Colonic mucosa (tissue), 4 donors: ENCODE measurements around the gene PDE7B. TPM values are rescaled to one million over a fixed set of nuclear protein-coding genes. Genes with fewer than 3 reads are reported as not detected.

Experiments used
- DNase-seq: peaks from one replicate; pipeline ENCODE4 v3.0.0-alpha.2; 2020
- H3K27ac ChIP-seq: fragments of 200-600 bp; one replicate; pipeline ENCODE4 v1.8.0; 2021
- H3K27me3 ChIP-seq: fragments of 200-600 bp; one replicate; pipeline ENCODE4 v1.8.0; 2021
- H3K36me3 ChIP-seq: fragments of 200-600 bp; one replicate; pipeline ENCODE4 v1.8.0; 2021
- H3K4me1 ChIP-seq: fragments of 200-600 bp; one replicate; pipeline ENCODE4 v1.8.0; 2021; ENCODE audit warnings: mild to moderate bottlenecking
- H3K4me3 ChIP-seq: fragments of 200-600 bp; one replicate; pipeline ENCODE4 v1.8.0; 2021
- H3K9ac ChIP-seq, 2 donors: one replicate each; pipeline ENCODE4 v1.7.0; 2013; ENCODE audit warnings: control low read depth in 2 of 2, low read depth in 2 of 2, low read length in 2 of 2
- H3K9me3 ChIP-seq: fragments of 200-600 bp; one replicate; pipeline ENCODE4 v1.8.0; 2021
- CTCF ChIP-seq: fragments of 200-600 bp; IDR thresholded peaks from one replicate; pipeline ENCODE4 v1.8.0; 2022; ENCODE audit warnings: antibody characterized with exemption, mild to moderate bottlenecking
- intact Hi-C: fragments of 100-400 bp; cut with DNase I; formaldehyde crosslinking; loops from one replicate; pipeline ENCODE4 v1.14.1; 2022
- total RNA-seq, 2 donors: library from RNA; stranded (reverse); fragmentation: NEBNext Ultra II Directional in 1 of 2; extraction: Animal tissue kit (Norgen Biotek cat#: 25700) in 1 of 2; gene quantifications; one replicate each; pipeline ENCODE4 v1.2.1, GENCODE V29; 2021
- donor health status: healthy.
- donor health status: DM: no; HTN: no; CAD: no.
- donor health status: DM: no; HTN: no; CAD: no.

The PDE7B gene
- total RNA-seq, 2 donors from 2014 or later = 1.0 to 1.4 TPM

- H3K27ac ChIP-seq = no peak overlapping the region
- H3K9me3 ChIP-seq = no peaks in the 10 kb centered on the region
- no peak overlapping the region for H3K4me3 ChIP-seq
- H3K36me3 ChIP-seq = no peaks in the 10 kb centered on the region
- intact Hi-C loops = no loop called here
- H3K9ac ChIP-seq = no peak overlapping the region
- H3K27me3 ChIP-seq = no peaks in the 10 kb centered on the region
- H3K4me1 ChIP-seq = no peaks in the 10 kb centered on the region
- no peak for TF ChIP-seq CTCF
- no peak for DNase-seq
Measured at GRCh38 chr6:135983718-135984343, 132.3 kb downstream of the PDE7B start.

- no peak overlapping the region for H3K4me3 ChIP-seq
Measured at GRCh38 chr6:135985471-135985870, 134.0 kb downstream of the PDE7B start.

GRCh38 chr6:135987226-135987625 is 135.7 kb downstream of the PDE7B start:
- Histone ChIP-seq H3K4me3 (no peak overlapping the region), H3K4me1 (no peaks in the 10 kb centered on the region), H3K36me3 (no peaks in the 10 kb centered on the region), H3K9ac (no peak overlapping the region), H3K27ac (no peak overlapping the region), H3K9me3 (no peaks in the 10 kb centered on the region), H3K27me3 (no peaks in the 10 kb centered on the region)
- TF ChIP-seq CTCF = no peak
- intact Hi-C loops = no loop called here
- DNase-seq = no peak

More at GRCh38 chr6:135985471-135985870, 134.0 kb downstream of the PDE7B start:
- Histone ChIP-seq H3K4me1 (no peaks in the 10 kb centered on the region), H3K9me3 (no peaks in the 10 kb centered on the region), H3K36me3 (no peaks in the 10 kb centered on the region), H3K27me3 (no peaks in the 10 kb centered on the region), H3K27ac (no peak overlapping the region), H3K9ac (no peak overlapping the region)
- DNase-seq = no peak
- TF ChIP-seq CTCF = no peak
- intact Hi-C loops = no loop called here

GRCh38 chr6:135990439-135990838 is 138.9 kb downstream of the PDE7B start:
- intact Hi-C loops = no loop called here
- TF ChIP-seq CTCF = no peak
- no peak overlapping the region for H3K9ac ChIP-seq
- H3K4me1 ChIP-seq = no peaks in the 10 kb centered on the region
- no peak overlapping the region for H3K4me3 ChIP-seq
- H3K36me3 ChIP-seq = no peaks in the 10 kb centered on the region
- no peak for DNase-seq
- no peaks in the 10 kb centered on the region for H3K27me3 ChIP-seq
- H3K27ac ChIP-seq = no peak overlapping the region
- H3K9me3 ChIP-seq = no peaks in the 10 kb centered on the region

GRCh38 chr6:135990855-135991464 is 139.5 kb downstream of the PDE7B start:
- no peaks in the 10 kb centered on the region for H3K9me3 ChIP-seq
- no peak overlapping the region for H3K4me3 ChIP-seq
- no peak overlapping the region for H3K27ac ChIP-seq
- no peak for DNase-seq
- H3K4me1 ChIP-seq = no peaks in the 10 kb centered on the region
- no peak overlapping the region for H3K9ac ChIP-seq
- no peaks in the 10 kb centered on the region for H3K27me3 ChIP-seq
- H3K36me3 ChIP-seq = no peaks in the 10 kb centered on the region
- TF ChIP-seq CTCF = no peak
- intact Hi-C loops = no loop called here
